PC-3 (cell line): Measurements from ENCODE around the gene SLAMF6. TPM values are rescaled to one million over a fixed set of nuclear protein-coding genes. Genes with fewer than 3 reads are reported as not detected.
"Not testable (repeated sequence)": the region's sequence is repeated elsewhere in the genome, so short reads cannot be mapped to it uniquely, and the experiment has no call there.

ENCODE experiments used
- ATAC-seq: fragments of 200-7000 bp; cut with Tn5 transposase; 2 replicates; pipeline ENCODE4 v1.9.1; 2020; ENCODE audit warnings: mild to moderate bottlenecking, moderate library complexity
- BruUV-seq: library from RNA; stranded (reverse); fragments of 400-500 nt; replicated peaks from 2 replicates; lab custom pipeline; 2021; lab: Mats Ljungman, UMichigan
- CTCF ChIA-PET: fragments of 300-600 bp; sonication (Branson Sonifier 250); formaldehyde crosslinking; loops from one replicate; lab custom pipeline; 2022; ENCODE audit warnings: antibody characterized with exemption; lab: Charles Lee
- POLR2A ChIA-PET: fragments of 300-600 bp; sonication (Branson Sonifier 250); formaldehyde crosslinking; loops from one replicate; lab custom pipeline; 2022; ENCODE audit warnings: antibody characterized with exemption; ENCODE audit not compliant: unreplicated experiment; lab: Charles Lee
- DNase-seq: peaks from one replicate; pipeline ENCODE4 v3.0.0-alpha.2; 2015
- H2AFZ ChIP-seq: fragments of 300-600 bp; sonication (generic); 2 replicates; pipeline ENCODE4 v1.6.0; 2016; ENCODE audit warnings: antibody characterized with exemption, low read length
- H3F3A ChIP-seq: fragments of 300-600 bp; sonication (generic); one replicate; pipeline ENCODE4 v1.6.0; 2017; ENCODE audit warnings: antibody characterized with exemption, low read length, control low read depth, mild to moderate bottlenecking; ENCODE audit not compliant: unreplicated experiment
- H3K27ac ChIP-seq: fragments of 300-600 bp; sonication (generic); 2 replicates; pipeline ENCODE4 v1.5.1; 2016; ENCODE audit warnings: mild to moderate bottlenecking, low read length
- H3K27me3 ChIP-seq: fragments of 300-600 bp; sonication (generic); 2 replicates; pipeline ENCODE4 v1.6.1; 2016; ENCODE audit warnings: low read length, mixed read lengths
- H3K36me3 ChIP-seq: fragments of 300-600 bp; sonication (generic); 2 replicates; pipeline ENCODE4 v1.6.1; 2016; ENCODE audit warnings: low read depth, mixed run types, low read length, mixed read lengths
- H3K4me1 ChIP-seq: fragments of 300-600 bp; sonication (generic); 2 replicates; pipeline ENCODE4 v1.5.1; 2016; ENCODE audit warnings: low read length; ENCODE audit not compliant: insufficient read depth
- H3K4me2 ChIP-seq: fragments of 300-600 bp; sonication (generic); 2 replicates; pipeline ENCODE4 v1.6.0; 2016; ENCODE audit warnings: low read length
- H3K4me3 ChIP-seq: fragments of 300-600 bp; sonication (generic); 2 replicates; pipeline ENCODE4 v1.5.1; 2016; ENCODE audit warnings: mild to moderate bottlenecking, low read length, mixed read lengths
- H3K79me2 ChIP-seq: fragments of 300-600 bp; sonication (generic); 2 replicates; pipeline ENCODE4 v1.6.1; 2017; ENCODE audit warnings: low read length, mixed read lengths
- H3K9ac ChIP-seq: fragments of 300-600 bp; sonication (generic); 2 replicates; pipeline ENCODE4 v1.6.0; 2016; ENCODE audit warnings: mild to moderate bottlenecking, low read length
- H3K9me2 ChIP-seq: fragments of 300-600 bp; sonication (generic); replicated peaks from 2 replicates; pipeline ENCODE4 v1.6.1; 2016; ENCODE audit warnings: mixed run types, low read length, mixed read lengths
- H3K9me3 ChIP-seq: fragments of 300-600 bp; sonication (generic); 2 replicates; pipeline ENCODE4 v1.6.1; 2016; ENCODE audit warnings: low read length, mixed read lengths
- H4K20me1 ChIP-seq: fragments of 300-600 bp; sonication (generic); 2 replicates; pipeline ENCODE4 v1.6.1; 2016; ENCODE audit warnings: low read length, mixed read lengths
- EZH2 ChIP-seq: fragments of 300-600 bp; sonication (generic); IDR thresholded peaks from one replicate; pipeline ENCODE4 v1.6.1; 2017; ENCODE audit warnings: antibody characterized with exemption, mild to moderate bottlenecking, low read length; ENCODE audit not compliant: unreplicated experiment
- EZH2phosphoT487 ChIP-seq: fragments of 300-600 bp; sonication (generic); IDR thresholded peaks from 2 replicates; pipeline ENCODE4 v1.6.1; 2018; ENCODE audit warnings: mild to moderate bottlenecking, antibody characterized with exemption, low read length, borderline replicate concordance
- intact Hi-C: fragments of 100-400 bp; cut with micrococcal nuclease; formaldehyde crosslinking; loops from 2 replicates; pipeline ENCODE4 v1.9.0; 2023
- total RNA-seq: library from RNA; depleted of rRNA; stranded (reverse); fragments of >200 nt; gene quantifications from 2 replicates; pipeline ENCODE4 v1.2.3, GENCODE V29; 2014
- TF ChIP-seq, protein P1 (sequence below): fragments of 300-600 bp; sonication (generic); conservative IDR thresholded peaks from 2 replicates; pipeline ENCODE4 v1.5.1; 2017; ENCODE audit warnings: antibody characterized with exemption, low read depth, mild to moderate bottlenecking, low read length

SLAMF6 gene
- total RNA-seq, 1 experiment from 2014 or later: not detected

DNA sequence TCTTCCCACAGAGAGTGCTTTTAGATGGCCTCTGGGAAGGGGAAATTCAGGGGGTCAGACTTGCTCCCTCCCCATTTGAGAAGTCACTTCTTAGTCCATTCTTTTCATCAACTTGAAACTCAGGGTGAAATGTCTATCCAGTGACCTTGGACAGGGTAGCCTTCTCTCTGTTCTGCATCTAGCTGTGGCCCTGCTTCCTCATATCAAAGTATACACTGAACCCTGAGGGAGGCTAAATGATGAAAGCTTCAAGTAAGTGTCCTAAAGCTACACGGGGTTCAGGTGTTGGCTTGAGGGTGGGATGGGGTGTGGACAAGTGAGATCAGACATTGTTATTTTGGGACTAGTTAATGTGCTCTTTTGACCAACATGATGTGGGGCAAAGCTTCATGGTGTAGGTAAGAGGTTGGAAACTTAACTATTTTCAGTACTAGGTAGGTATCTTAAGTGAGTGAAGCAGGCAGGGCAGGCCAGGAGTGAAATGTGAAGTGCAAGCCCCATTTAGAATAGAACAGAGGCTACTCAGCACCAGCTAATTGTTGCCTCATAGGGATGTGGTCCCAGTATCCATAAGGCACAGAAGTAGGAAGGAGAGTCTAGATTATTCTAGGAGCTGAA lies 41.0 kb downstream of the SLAMF6 start:
- H3K9me2 ChIP-seq: no peaks in the 10 kb centered on the region
- ChIA-PET CTCF (no interaction called here), POLR2A (interaction anchor here (0.5 kb wide), 1 partner anchor 72 kb away, joined by 4 read pairs; no protein-coding TSS in a partner anchor)
- no peak overlapping the region for H3K4me3 ChIP-seq
- TF ChIP-seq EZH2 (no peak), EZH2phosphoT487 (no peak)
- TF ChIP-seq, protein P1, sequence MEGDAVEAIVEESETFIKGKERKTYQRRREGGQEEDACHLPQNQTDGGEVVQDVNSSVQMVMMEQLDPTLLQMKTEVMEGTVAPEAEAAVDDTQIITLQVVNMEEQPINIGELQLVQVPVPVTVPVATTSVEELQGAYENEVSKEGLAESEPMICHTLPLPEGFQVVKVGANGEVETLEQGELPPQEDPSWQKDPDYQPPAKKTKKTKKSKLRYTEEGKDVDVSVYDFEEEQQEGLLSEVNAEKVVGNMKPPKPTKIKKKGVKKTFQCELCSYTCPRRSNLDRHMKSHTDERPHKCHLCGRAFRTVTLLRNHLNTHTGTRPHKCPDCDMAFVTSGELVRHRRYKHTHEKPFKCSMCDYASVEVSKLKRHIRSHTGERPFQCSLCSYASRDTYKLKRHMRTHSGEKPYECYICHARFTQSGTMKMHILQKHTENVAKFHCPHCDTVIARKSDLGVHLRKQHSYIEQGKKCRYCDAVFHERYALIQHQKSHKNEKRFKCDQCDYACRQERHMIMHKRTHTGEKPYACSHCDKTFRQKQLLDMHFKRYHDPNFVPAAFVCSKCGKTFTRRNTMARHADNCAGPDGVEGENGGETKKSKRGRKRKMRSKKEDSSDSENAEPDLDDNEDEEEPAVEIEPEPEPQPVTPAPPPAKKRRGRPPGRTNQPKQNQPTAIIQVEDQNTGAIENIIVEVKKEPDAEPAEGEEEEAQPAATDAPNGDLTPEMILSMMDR: no peak
- no peak overlapping the region for H3K4me2 ChIP-seq
- no peaks in the 10 kb centered on the region for H3K9me3 ChIP-seq
- H3K9ac ChIP-seq: no peak overlapping the region
- H3K4me1 ChIP-seq: no peaks in the 10 kb centered on the region
- no TSS peak for BruUV-seq
- no peaks in the 10 kb centered on the region for H3F3A ChIP-seq
- H2AFZ ChIP-seq: no peak overlapping the region
- intact Hi-C loops: no loop called here
- no peak for ATAC-seq
- H3K36me3 ChIP-seq: no peaks in the 10 kb centered on the region
- no peaks in the 10 kb centered on the region for H3K79me2 ChIP-seq
- H3K27ac ChIP-seq: no peak overlapping the region
- H3K27me3 ChIP-seq: peaks cover 33% of the 10 kb centered on the region
- no peak for DNase-seq
- no peaks in the 10 kb centered on the region for H4K20me1 ChIP-seq

DNA sequence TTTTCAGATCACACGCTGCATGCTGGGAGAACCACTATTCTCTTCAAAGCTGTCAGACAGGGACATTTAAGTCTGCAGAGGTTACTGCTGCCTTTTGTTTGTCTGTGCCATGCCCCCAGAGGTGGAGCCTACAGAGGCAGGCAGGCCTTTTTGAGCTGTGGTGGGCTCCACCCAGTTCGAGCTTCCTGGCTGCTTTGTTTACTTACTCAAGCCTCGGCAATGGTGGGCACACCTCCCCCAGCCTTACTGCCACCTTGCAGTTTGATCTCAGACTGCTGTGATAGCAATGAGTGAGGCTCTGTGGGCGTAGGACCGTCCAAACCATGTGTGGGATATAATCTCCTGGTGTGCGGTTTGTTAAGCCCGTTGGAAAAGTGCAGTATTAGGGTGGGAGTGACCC lies 42.3 kb downstream of the SLAMF6 start:
- intact Hi-C loops, H3K79me2 ChIP-seq, H3K4me2 ChIP-seq, H3F3A ChIP-seq, H3K4me3 ChIP-seq, H3K27ac ChIP-seq, H3K9ac ChIP-seq, ATAC-seq, H2AFZ ChIP-seq, H3K4me1 ChIP-seq, H3K36me3 ChIP-seq, BruUV-seq, H3K9me2 ChIP-seq, POLR2A ChIA-PET, H3K9me3 ChIP-seq, DNase-seq, CTCF ChIA-PET, H4K20me1 ChIP-seq: not testable (repeated sequence)
- H3K27me3 ChIP-seq: peaks cover 21% of the 10 kb centered on the region

DNA sequence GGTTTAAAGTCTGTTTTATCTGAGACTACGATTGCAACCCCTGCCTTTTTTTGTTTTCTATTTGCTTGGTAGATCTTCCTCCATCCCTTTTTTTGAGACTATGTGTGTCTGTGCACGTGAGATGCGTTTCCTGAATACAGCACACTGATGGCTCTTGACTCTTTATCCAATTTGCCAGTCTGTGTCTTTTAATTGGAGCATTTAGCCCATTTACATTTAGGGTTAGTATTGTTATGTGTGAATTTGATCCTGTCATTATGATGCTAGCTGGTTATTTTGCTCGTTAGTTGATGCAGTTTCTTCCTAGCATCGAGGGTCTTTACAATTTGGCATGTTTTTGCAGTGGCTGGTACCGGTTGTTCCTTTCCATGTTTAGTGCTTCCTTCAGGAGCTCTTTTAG lies 44.0 kb downstream of the SLAMF6 start:
- BruUV-seq, CTCF ChIA-PET, H4K20me1 ChIP-seq, H3K4me3 ChIP-seq, H3K4me2 ChIP-seq, ATAC-seq, H3F3A ChIP-seq, H3K27ac ChIP-seq, H3K9me3 ChIP-seq, DNase-seq, H3K79me2 ChIP-seq, H3K4me1 ChIP-seq, POLR2A ChIA-PET, H3K9ac ChIP-seq, H3K9me2 ChIP-seq, H2AFZ ChIP-seq, intact Hi-C loops, H3K36me3 ChIP-seq: not testable (repeated sequence)
- peaks cover 12% of the 10 kb centered on the region for H3K27me3 ChIP-seq
